Measurements from ENCODE around the gene APOF.

DNA sequence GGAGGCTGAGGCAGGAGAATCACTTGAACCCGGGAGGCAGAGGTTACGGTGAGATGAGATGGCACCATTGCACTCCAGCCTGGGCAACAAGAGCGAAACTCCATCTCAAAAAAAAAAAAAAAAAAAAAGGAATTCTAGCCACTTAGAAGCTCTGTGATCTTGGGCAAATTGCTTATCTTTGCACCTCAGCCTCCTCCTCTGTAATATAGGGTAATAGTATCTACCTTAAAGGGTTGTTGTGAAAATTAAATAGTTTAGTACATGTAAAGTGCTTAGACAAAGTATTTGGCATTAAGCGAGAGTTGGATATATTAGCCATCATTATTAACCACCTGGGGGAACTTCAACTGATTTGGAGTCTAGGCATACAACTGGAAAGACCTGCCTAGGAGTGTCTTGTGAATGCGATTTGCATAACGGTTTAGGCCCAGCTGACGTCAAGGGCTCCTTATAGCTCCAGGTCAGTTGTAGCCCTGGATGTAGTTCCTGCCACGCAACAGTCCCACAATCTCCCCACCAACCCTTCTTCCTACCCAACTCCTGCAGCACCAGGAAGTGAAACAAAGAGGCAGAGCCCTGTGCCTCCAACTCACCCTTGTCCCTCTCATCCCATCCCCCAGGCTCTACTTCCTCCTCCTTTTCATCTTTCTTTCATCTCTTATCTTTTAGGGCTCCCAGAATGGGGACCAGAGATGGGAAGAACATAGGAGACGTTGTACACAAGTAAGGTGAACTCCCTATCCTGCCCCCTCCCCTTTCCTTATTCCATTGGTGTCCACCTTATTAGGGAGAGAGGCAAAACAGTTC, 26.1 kb downstream of the APOF start:
- TF ChIP-seq GATA2 (IDR thresholded peaks at IDR 0.05; ENCODE audit: low read depth, low read length) (no peak), GATA3 (IDR thresholded peaks at IDR 0.05; ENCODE audit: low read depth, low read length) (no peak)

Data from SH-SY5Y (cell line).